NT2/D1 (cell line): ENCODE measurements around the gene HDAC7.

ENCODE experiments used
- DNase-seq: peaks from one replicate; pipeline ENCODE4 v3.0.0-alpha.2; 2011; ENCODE audit warnings: low read depth, low spot score
- H3K27me3 ChIP-seq: 2 replicates; pipeline ENCODE4 v1.6.0; 2011; ENCODE audit warnings: mild to moderate bottlenecking; ENCODE audit not compliant: insufficient read length, insufficient read depth
- H3K36me3 ChIP-seq: 2 replicates; pipeline ENCODE4 v1.6.1; 2011; ENCODE audit warnings: mild to moderate bottlenecking, low read length, mixed read lengths; ENCODE audit not compliant: insufficient read depth, insufficient read length
- H3K4me1 ChIP-seq: 2 replicates; pipeline ENCODE4 v1.5.1; 2011; ENCODE audit not compliant: insufficient read depth, insufficient read length
- H3K4me3 ChIP-seq: 2 replicates; pipeline ENCODE4 v1.5.1; 2011; ENCODE audit warnings: low read depth; ENCODE audit not compliant: insufficient read length
- H3K9ac ChIP-seq: 2 replicates; pipeline ENCODE4 v1.6.0; 2011; ENCODE audit warnings: low read depth; ENCODE audit not compliant: insufficient read length
- H3K9me3 ChIP-seq: 2 replicates; pipeline ENCODE4 v1.5.1; 2011; ENCODE audit warnings: mild to moderate bottlenecking, low read length; ENCODE audit not compliant: insufficient read depth
- SUZ12 ChIP-seq: IDR thresholded peaks from 2 replicates; pipeline ENCODE4 v1.6.1; 2011; ENCODE audit not compliant: insufficient read length, insufficient read depth; ENCODE audit errors: extremely low read depth
- YY1 ChIP-seq: IDR thresholded peaks from 2 replicates; pipeline ENCODE4 v1.6.1; 2011; ENCODE audit not compliant: insufficient read length, insufficient read depth
- ZNF274 ChIP-seq: IDR thresholded peaks from 2 replicates; pipeline ENCODE4 v1.6.1; 2011; ENCODE audit warnings: mild to moderate bottlenecking, low read depth, low read length

HDAC7 gene

DNA sequence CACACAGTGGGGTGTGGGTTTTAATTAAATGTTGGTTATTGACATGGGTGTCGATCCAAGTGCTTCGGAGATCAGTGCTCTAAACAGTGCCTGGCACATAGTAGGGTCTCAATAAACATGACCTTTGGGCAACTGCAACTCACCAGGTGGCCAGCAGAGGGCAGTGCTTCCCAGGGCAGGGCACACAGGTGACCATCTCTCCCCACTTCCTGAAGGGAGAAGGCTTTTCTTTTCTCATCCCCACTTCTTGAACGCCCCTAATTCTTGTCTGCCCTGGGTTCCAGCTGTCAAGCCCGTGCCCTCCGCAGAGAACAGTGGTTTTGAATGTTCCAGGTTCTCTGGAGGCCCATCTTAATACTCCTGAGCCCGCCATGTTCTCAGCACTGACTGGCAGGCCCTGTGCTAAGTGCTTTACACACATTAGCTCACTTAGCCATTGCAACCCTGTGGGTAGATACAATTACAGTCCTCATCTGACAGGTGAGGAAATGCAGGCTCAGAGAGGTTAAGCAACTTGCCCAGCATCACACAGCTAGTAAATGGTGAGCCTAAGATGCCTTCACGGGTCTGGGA is 77.4 kb downstream of the HDAC7 start:
- peak; percentile 43 for DNase-seq
- H3K36me3 ChIP-seq: no peaks in the 10 kb centered on the region
- no peak for TF ChIP-seq SUZ12
- no peak for TF ChIP-seq ZNF274
- TF ChIP-seq YY1: no peak

GRCh38 chr12:47741340-47741703 is 78.4 kb downstream of the HDAC7 start:
- Histone ChIP-seq H3K36me3 (no peaks in the 10 kb centered on the region), H3K9ac (no peak overlapping the region), H3K27me3 (peaks cover 3% of the 10 kb centered on the region), H3K4me1 (peaks cover 27% of the 10 kb centered on the region), H3K4me3 (no peak overlapping the region), H3K9me3 (no peaks in the 10 kb centered on the region)
- no peak for TF ChIP-seq ZNF274
- TF ChIP-seq YY1: no peak
- TF ChIP-seq SUZ12: no peak
- no peak for DNase-seq

More for the DNA sequence above, 77.4 kb downstream of the HDAC7 start:
- Histone ChIP-seq H3K27me3 (peaks cover 3% of the 10 kb centered on the region), H3K4me1 (peaks cover 20% of the 10 kb centered on the region), H3K4me3 (no peak overlapping the region), H3K9ac (no peak overlapping the region), H3K9me3 (no peaks in the 10 kb centered on the region)

- Histone ChIP-seq H3K4me1 (peaks cover 28% of the 10 kb centered on the region), H3K9ac (no peak overlapping the region), H3K36me3 (no peaks in the 10 kb centered on the region), H3K9me3 (no peaks in the 10 kb centered on the region), H3K27me3 (peaks cover 3% of the 10 kb centered on the region), H3K4me3 (no peak overlapping the region)
- TF ChIP-seq YY1 (no peak), SUZ12 (no peak), ZNF274 (no peak)
- DNase-seq: no peak
Measured at GRCh38 chr12:47740606-47741339, 78.9 kb downstream of the HDAC7 start.

DNA sequence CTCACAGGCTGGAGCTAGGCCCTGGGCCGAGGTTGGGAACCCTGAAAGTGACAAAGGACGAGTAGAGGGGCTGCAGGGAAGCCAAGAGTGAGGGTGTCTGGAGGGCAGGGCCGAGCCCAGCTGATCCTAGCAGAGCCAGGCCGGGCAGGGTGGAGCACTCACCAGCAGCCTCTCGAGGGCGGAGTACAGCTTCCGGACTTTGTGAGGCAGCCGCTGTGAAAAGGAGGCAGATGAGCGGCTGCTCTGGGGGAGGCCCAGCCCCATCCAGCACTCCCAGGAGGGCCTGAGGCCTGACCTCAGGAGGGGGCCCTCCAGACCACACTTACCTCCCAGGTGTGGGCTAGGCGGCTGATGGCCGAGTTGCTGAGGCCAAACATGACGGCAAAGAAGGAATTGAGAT is 79.7 kb downstream of the HDAC7 start:
- no peaks in the 10 kb centered on the region for H3K36me3 ChIP-seq
- peaks cover 36% of the 10 kb centered on the region for H3K4me1 ChIP-seq
- no peak overlapping the region for H3K9ac ChIP-seq
- TF ChIP-seq YY1: no peak
- no peak for TF ChIP-seq SUZ12
- no peak for TF ChIP-seq ZNF274
- no peak overlapping the region for H3K4me3 ChIP-seq
- DNase-seq: no peak
- peaks cover 3% of the 10 kb centered on the region for H3K27me3 ChIP-seq
- H3K9me3 ChIP-seq: no peaks in the 10 kb centered on the region

GRCh38 chr12:47739297-47739696 is 80.4 kb downstream of the HDAC7 start:
- DNase-seq: no peak

GRCh38 chr12:47737936-47738594 is 81.6 kb downstream of the HDAC7 start:
- Histone ChIP-seq H3K9ac (no peak overlapping the region), H3K4me1 (peaks cover 33% of the 10 kb centered on the region), H3K9me3 (no peaks in the 10 kb centered on the region), H3K36me3 (no peaks in the 10 kb centered on the region), H3K27me3 (no peaks in the 10 kb centered on the region), H3K4me3 (no peak overlapping the region)
- TF ChIP-seq SUZ12: no peak
- no peak for TF ChIP-seq ZNF274
- no peak for TF ChIP-seq YY1
- no peak for DNase-seq

More at GRCh38 chr12:47739297-47739696, 80.4 kb downstream of the HDAC7 start:
- Histone ChIP-seq H3K9ac (no peak overlapping the region), H3K27me3 (peaks cover 3% of the 10 kb centered on the region), H3K36me3 (no peaks in the 10 kb centered on the region), H3K4me3 (no peak overlapping the region), H3K4me1 (peaks cover 39% of the 10 kb centered on the region), H3K9me3 (no peaks in the 10 kb centered on the region)
- no peak for TF ChIP-seq ZNF274
- TF ChIP-seq YY1: no peak
- TF ChIP-seq SUZ12: no peak

- TF ChIP-seq YY1: no peak
- TF ChIP-seq ZNF274: no peak
- no peak for TF ChIP-seq SUZ12
- no peak overlapping the region for H3K9ac ChIP-seq
- no peaks in the 10 kb centered on the region for H3K9me3 ChIP-seq
- no peaks in the 10 kb centered on the region for H3K27me3 ChIP-seq
- no peak for DNase-seq
- peaks cover 33% of the 10 kb centered on the region for H3K4me1 ChIP-seq
- H3K4me3 ChIP-seq: no peak overlapping the region
- no peaks in the 10 kb centered on the region for H3K36me3 ChIP-seq
Measured at GRCh38 chr12:47736877-47737676, 82.6 kb downstream of the HDAC7 start.
